Mucosa of rectum (tissue), 2 donors: ENCODE results near the gene EHMT2.
"Not testable (repeated sequence)": the region's sequence is repeated elsewhere in the genome, so short reads cannot be mapped to it uniquely, and the experiment has no call there.

Experiments
- H3K27ac ChIP-seq, 2 donors: one replicate each; pipeline ENCODE4 v1.7.0; 2013; ENCODE audit warnings: inconsistent platforms in 2 of 2, low read depth in 2 of 2, low read length in 2 of 2
- H3K27me3 ChIP-seq, 2 donors: one replicate each; pipeline ENCODE4 v1.7.0; 2013; ENCODE audit warnings: low read length in 2 of 2; ENCODE audit not compliant: control insufficient read depth in 2 of 2, insufficient read depth in 2 of 2
- H3K36me3 ChIP-seq, 2 donors: one replicate each; pipeline ENCODE4 v1.7.0; 2013; ENCODE audit warnings: low read length in 2 of 2; ENCODE audit not compliant: control insufficient read depth in 2 of 2, insufficient read depth in 2 of 2
- H3K4me1 ChIP-seq, 2 donors: one replicate each; pipeline ENCODE4 v1.7.0; 2013; ENCODE audit warnings: low read length in 2 of 2, mild to moderate bottlenecking in 1 of 2; ENCODE audit not compliant: control insufficient read depth in 2 of 2, insufficient read depth in 2 of 2
- H3K4me3 ChIP-seq, 2 donors: one replicate each; pipeline ENCODE4 v1.7.0; 2013; ENCODE audit warnings: low read length in 2 of 2
- H3K9ac ChIP-seq, 2 donors: one replicate each; pipeline ENCODE4 v1.7.0; 2013; ENCODE audit warnings: low read length in 2 of 2, low read depth in 1 of 2, mild to moderate bottlenecking in 1 of 2
- H3K9me3 ChIP-seq, 2 donors: one replicate each; pipeline ENCODE4 v1.7.0; 2013; ENCODE audit warnings: low read length in 2 of 2; ENCODE audit not compliant: control insufficient read depth in 2 of 2
- donor health status: healthy.
- donor health status: Normal muscosa, but diverticular disease.

The EHMT2 gene

GRCh38 chr6:31861919-31862343 lies 35.6 kb downstream of the EHMT2 start:
- Histone ChIP-seq H3K27me3 (no peaks in the 10 kb centered on the region), H3K9me3 (no peaks in the 10 kb centered on the region), H3K4me1 (peaks cover 9% of the 10 kb centered on the region in 2 donors), H3K36me3 (peaks cover 41 to 50% of the 10 kb centered on the region in 2 donors), H3K4me3 (peak overlapping the region; percentile 89 to 90), H3K9ac (peak overlapping the region; percentile 80 to 85), H3K27ac (peak overlapping the region in 1 of 2 donors; percentile 87)

- peaks cover 9% of the 10 kb centered on the region in 2 donors for H3K4me1 ChIP-seq
- H3K27me3 ChIP-seq, result no peaks in the 10 kb centered on the region
- H3K36me3 ChIP-seq, result peaks cover 38 to 49% of the 10 kb centered on the region in 2 donors
- H3K27ac ChIP-seq, result no peak overlapping the region
- H3K9me3 ChIP-seq, result no peaks in the 10 kb centered on the region
- H3K4me3 ChIP-seq, result no peak overlapping the region
- H3K9ac ChIP-seq, result no peak overlapping the region
These were observed 36.3 kb downstream of the EHMT2 start for GRCh38 chr6:31861150-31861549.

GRCh38 chr6:31860349-31860748 lies 37.1 kb downstream of the EHMT2 start:
- Histone ChIP-seq H3K9me3 (no peaks in the 10 kb centered on the region), H3K4me1 (peaks cover 9% of the 10 kb centered on the region in 2 donors), H3K27me3 (no peaks in the 10 kb centered on the region), H3K4me3 (no peak overlapping the region), H3K9ac (no peak overlapping the region), H3K27ac (no peak overlapping the region), H3K36me3 (peaks cover 30 to 42% of the 10 kb centered on the region in 2 donors)

GRCh38 chr6:31859923-31860322 lies 37.6 kb downstream of the EHMT2 start:
- no peak overlapping the region for H3K9ac ChIP-seq
- no peak overlapping the region for H3K27ac ChIP-seq
- H3K9me3 ChIP-seq, result no peaks in the 10 kb centered on the region
- peaks cover 9% of the 10 kb centered on the region in 2 donors for H3K4me1 ChIP-seq
- H3K4me3 ChIP-seq, result no peak overlapping the region
- H3K27me3 ChIP-seq, result no peaks in the 10 kb centered on the region
- peaks cover 26 to 38% of the 10 kb centered on the region in 2 donors for H3K36me3 ChIP-seq

GRCh38 chr6:31858707-31859106 lies 38.8 kb downstream of the EHMT2 start:
- Histone ChIP-seq H3K9ac (no peak overlapping the region), H3K27ac (no peak overlapping the region), H3K27me3 (no peaks in the 10 kb centered on the region), H3K4me1 (peaks cover 9% of the 10 kb centered on the region in 2 donors), H3K9me3 (no peaks in the 10 kb centered on the region), H3K36me3 (peaks cover 22 to 33% of the 10 kb centered on the region in 2 donors), H3K4me3 (no peak overlapping the region)

DNA sequence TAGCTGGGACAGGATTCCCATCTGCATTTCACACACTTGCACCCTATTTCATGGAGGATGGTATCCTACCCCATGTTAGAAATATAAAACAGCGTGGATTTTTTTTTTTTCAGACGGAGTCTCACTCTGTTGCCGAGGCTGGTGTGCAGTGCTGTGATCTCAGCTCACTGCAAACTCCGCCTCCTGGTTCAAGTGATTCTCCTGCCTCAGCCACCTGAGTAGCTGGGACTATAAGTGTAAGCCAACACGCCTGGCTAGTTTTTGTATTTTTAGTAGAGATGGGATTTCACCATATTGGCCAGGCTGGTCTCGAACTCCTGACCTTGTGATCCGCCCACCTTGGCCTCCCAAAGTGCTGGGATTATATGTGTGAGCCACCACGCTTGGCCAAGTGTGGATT lies 39.7 kb downstream of the EHMT2 start:
- peaks cover 19 to 32% of the 10 kb centered on the region in 2 donors for H3K36me3 ChIP-seq
- not testable (repeated sequence) for H3K27ac ChIP-seq, H3K27me3 ChIP-seq, H3K9ac ChIP-seq, H3K9me3 ChIP-seq, H3K4me3 ChIP-seq, H3K4me1 ChIP-seq

DNA sequence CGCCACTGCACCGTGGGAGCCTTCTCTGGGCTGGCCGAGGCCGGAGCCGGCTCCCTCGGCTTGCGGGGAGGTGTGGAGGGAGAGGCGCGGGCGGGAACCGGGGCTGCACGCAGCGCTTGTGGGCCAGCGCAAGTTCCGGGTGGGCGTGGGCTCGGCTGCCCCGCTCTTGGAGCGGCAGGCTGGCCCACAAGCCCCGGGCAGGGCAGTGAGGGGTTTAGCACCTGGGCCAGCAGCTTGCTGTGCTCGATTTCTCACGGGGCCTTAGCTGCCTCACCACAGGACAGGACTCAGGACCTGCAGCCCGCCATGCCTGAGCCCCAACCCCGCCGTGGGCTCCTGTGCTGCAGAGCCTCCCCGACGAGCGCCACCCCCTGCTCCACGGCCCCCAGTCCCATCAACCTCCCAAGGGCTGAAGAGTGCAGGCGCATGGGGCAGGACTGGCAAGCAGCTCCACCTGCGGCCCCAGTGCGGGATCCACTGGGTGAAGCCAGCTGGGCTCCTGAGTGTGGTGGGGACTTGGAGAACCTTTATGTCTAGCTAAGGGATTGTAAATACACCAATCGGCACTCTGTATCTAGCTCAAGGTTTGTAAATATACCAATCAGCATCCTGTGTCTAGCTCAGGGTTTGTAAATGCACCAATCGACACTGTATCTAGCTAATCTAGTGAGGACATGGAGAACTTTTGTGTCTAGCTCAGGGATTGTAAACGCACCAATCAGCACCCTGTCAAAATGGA lies 45.3 kb downstream of the EHMT2 start:
- not testable (repeated sequence) for H3K27me3 ChIP-seq, H3K9me3 ChIP-seq

DNA sequence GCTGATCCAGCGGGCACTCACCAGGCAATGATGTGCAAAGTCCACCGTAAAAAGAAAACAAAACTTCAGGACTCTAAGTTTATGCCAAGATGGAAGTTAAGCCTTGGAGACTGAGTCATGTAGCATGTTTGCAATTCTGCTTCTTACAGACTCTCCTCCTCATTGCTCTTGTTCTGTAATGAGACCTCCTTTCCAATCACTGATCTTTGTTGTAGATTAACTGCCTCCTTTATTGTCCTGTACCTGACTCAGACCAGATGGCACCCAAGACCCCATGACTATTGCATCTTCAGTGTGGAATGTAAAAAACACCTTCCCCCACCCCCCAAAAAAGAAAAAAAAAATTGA lies 46.0 kb downstream of the EHMT2 start:
- no peak overlapping the region for H3K9ac ChIP-seq
- no peaks in the 10 kb centered on the region for H3K36me3 ChIP-seq
- H3K27ac ChIP-seq, result no peak overlapping the region
- no peaks in the 10 kb centered on the region for H3K9me3 ChIP-seq
- no peaks in the 10 kb centered on the region for H3K27me3 ChIP-seq
- no peak overlapping the region for H3K4me3 ChIP-seq
- no peaks in the 10 kb centered on the region for H3K4me1 ChIP-seq

More for the DNA sequence above, 45.3 kb downstream of the EHMT2 start:
- not testable (repeated sequence) for H3K36me3 ChIP-seq, H3K9ac ChIP-seq, H3K27ac ChIP-seq, H3K4me3 ChIP-seq, H3K4me1 ChIP-seq

- no peaks in the 10 kb centered on the region for H3K27me3 ChIP-seq
- H3K9ac ChIP-seq, result no peak overlapping the region
- no peak overlapping the region for H3K4me3 ChIP-seq
- H3K36me3 ChIP-seq, result no peaks in the 10 kb centered on the region
- no peak overlapping the region for H3K27ac ChIP-seq
- H3K4me1 ChIP-seq, result no peaks in the 10 kb centered on the region
- H3K9me3 ChIP-seq, result no peaks in the 10 kb centered on the region
These were observed 46.6 kb downstream of the EHMT2 start for GRCh38 chr6:31850765-31851484.

- H3K9me3 ChIP-seq, result no peaks in the 10 kb centered on the region
- H3K27me3 ChIP-seq, result no peaks in the 10 kb centered on the region
- no peak overlapping the region for H3K27ac ChIP-seq
- H3K4me3 ChIP-seq, result no peak overlapping the region
- H3K36me3 ChIP-seq, result no peaks in the 10 kb centered on the region
- H3K9ac ChIP-seq, result no peak overlapping the region
- no peaks in the 10 kb centered on the region for H3K4me1 ChIP-seq
These were observed 50.1 kb downstream of the EHMT2 start for GRCh38 chr6:31847276-31847978.
